WERI-Rb-1 (cell line): ENCODE data around the gene TEX52.

Experiments used
- DNase-seq: peaks from one replicate; pipeline ENCODE4 v3.0.0-alpha.2; 2020
- H3K27ac ChIP-seq: fragments of 250-450 bp; sonication (Bioruptor Pico); 2 replicates; pipeline ENCODE4 v1.5.1; 2020; ENCODE audit warnings: mild to moderate bottlenecking, moderate library complexity
- H3K27me3 ChIP-seq: fragments of 250-450 bp; sonication (Bioruptor Pico); 2 replicates; pipeline ENCODE4 v1.5.1; 2021; ENCODE audit warnings: mild to moderate bottlenecking, low read depth, moderate library complexity; ENCODE audit not compliant: insufficient read depth, severe bottlenecking
- H3K36me3 ChIP-seq: fragments of 250-450 bp; sonication (Bioruptor Pico); 2 replicates; pipeline ENCODE4 v1.5.1; 2020; ENCODE audit warnings: mild to moderate bottlenecking, moderate library complexity
- H3K4me3 ChIP-seq: 2 replicates; pipeline ENCODE4 v1.5.1; 2011; ENCODE audit warnings: low read depth, mild to moderate bottlenecking, control low read depth, low read length
- H3K9me3 ChIP-seq: fragments of 250-450 bp; sonication (Bioruptor Pico); 2 replicates; pipeline ENCODE4 v1.5.1; 2021; ENCODE audit warnings: mild to moderate bottlenecking, moderate library complexity; ENCODE audit not compliant: severe bottlenecking
- TF ChIP-seq, protein P1 (sequence below): IDR thresholded peaks from 2 replicates; pipeline ENCODE4 v1.5.1; 2011; ENCODE audit warnings: low read depth, mild to moderate bottlenecking, control low read depth, inconsistent platforms, low read length

The TEX52 gene

DNA sequence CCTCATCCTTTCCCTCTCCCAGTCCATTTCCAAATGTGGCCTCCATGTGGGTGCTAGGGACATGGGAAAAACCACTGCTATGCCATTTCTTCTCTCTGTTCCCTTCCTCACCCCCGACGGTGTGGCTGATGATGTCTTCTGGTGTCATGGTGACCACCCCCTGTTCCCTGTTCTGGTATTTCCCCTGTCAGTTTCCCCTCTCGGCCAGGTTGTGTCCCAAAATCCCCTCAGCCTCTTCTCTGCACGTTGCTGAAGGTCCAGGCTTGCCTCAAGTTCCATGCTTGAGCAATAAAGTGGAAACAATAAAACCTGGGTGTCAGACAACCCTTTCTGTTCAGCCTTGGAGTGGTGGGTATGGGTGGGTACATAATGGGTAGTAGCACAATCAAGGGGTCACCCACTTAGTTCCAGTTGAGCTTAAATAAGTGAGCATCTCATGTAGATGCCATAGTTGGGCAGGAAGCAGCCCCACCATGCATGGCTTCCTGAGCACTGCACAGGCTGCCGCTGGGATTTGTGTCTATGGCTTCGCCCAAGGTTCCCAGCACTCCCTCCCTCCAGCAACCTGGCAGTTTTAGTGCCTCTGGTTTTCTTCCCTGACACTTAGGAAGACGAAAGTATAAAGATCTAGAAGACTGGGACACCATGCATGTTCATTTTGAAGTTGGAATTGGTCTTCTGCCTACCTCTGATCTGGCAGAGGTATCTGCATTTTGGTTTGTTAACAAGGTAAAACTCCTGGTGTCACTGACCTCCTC lies 53.0 kb downstream of the TEX52 start:
- H3K27me3 ChIP-seq = no peaks in the 10 kb centered on the region
- H3K27ac ChIP-seq = no peak overlapping the region
- no peak overlapping the region for H3K4me3 ChIP-seq
- DNase-seq = no peak
- no peaks in the 10 kb centered on the region for H3K9me3 ChIP-seq
- TF ChIP-seq, protein P1, sequence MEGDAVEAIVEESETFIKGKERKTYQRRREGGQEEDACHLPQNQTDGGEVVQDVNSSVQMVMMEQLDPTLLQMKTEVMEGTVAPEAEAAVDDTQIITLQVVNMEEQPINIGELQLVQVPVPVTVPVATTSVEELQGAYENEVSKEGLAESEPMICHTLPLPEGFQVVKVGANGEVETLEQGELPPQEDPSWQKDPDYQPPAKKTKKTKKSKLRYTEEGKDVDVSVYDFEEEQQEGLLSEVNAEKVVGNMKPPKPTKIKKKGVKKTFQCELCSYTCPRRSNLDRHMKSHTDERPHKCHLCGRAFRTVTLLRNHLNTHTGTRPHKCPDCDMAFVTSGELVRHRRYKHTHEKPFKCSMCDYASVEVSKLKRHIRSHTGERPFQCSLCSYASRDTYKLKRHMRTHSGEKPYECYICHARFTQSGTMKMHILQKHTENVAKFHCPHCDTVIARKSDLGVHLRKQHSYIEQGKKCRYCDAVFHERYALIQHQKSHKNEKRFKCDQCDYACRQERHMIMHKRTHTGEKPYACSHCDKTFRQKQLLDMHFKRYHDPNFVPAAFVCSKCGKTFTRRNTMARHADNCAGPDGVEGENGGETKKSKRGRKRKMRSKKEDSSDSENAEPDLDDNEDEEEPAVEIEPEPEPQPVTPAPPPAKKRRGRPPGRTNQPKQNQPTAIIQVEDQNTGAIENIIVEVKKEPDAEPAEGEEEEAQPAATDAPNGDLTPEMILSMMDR = no peak
- peaks cover 69% of the 10 kb centered on the region for H3K36me3 ChIP-seq

DNA sequence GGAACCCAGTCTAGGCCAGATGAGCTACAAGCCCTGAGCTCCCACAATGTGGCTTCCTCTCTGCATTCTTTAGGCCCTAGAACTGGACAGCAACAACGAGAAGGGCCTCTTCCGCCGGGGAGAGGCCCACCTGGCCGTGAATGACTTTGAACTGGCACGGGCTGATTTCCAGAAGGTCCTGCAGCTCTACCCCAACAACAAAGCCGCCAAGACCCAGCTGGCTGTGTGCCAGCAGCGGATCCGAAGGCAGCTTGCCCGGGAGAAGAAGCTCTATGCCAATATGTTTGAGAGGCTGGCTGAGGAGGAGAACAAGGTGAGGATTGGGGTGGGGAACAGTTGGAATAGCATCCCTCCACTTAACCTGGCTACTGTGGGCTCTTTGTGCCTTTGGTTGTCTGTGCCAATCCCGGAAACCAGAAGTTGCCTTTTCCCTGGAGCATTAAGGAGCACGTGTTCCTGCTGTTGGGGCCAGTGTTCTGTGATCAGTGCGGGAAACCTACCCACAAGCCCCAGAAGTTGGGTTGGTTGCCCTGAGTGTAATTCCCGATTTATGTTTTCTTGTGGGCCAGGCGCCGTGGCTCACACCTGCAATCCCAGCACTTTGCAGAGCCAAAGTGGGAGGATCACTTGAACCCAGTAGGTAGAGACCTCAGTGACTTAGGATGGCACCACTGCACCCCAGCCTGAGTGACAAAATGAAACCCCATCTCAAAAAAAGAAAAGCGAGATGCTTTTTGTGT lies 55.6 kb downstream of the TEX52 start:
- H3K27ac ChIP-seq = no peak overlapping the region
- H3K36me3 ChIP-seq = peaks cover 92% of the 10 kb centered on the region
- no peaks in the 10 kb centered on the region for H3K9me3 ChIP-seq
- H3K4me3 ChIP-seq = no peak overlapping the region
- no peaks in the 10 kb centered on the region for H3K27me3 ChIP-seq
- TF ChIP-seq, protein P1 = no peak
- no peak for DNase-seq

DNA sequence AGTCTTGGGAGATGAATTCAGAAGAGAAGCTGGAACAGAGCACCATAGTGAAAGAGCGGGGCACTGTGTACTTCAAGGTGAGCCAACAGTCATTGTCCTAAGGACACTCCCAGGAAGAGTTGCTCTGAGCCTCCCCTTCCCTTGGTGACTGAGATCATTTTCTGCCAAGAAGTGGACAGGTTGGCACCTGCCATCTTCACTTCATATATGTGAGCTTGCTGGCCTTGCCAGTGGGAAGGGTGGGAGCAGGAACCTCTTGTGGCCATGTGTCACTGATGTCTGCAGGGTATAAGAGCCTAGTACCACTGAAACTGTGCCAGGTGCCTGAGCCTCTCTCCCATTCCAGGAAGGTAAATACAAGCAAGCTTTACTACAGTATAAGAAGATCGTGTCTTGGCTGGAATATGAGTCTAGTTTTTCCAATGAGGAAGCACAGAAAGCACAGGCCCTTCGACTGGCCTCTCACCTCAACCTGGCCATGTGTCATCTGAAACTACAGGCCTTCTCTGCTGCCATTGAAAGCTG lies 56.7 kb downstream of the TEX52 start:
- Histone ChIP-seq H3K27ac (no peak overlapping the region), H3K27me3 (no peaks in the 10 kb centered on the region), H3K36me3 (peaks cover 92% of the 10 kb centered on the region), H3K9me3 (no peaks in the 10 kb centered on the region), H3K4me3 (no peak overlapping the region)
- TF ChIP-seq, protein P1 = no peak
- no peak for DNase-seq
